GM18517 (cell line): ENCODE results near the gene EML6.

Experiments used
- ATAC-seq: cut with Tn5 transposase; IDR thresholded peaks from one replicate; pipeline ENCODE4 v1.9.1; 2021; ENCODE audit warnings: mild to moderate bottlenecking, moderate library complexity; ENCODE audit not compliant: unreplicated experiment

Gene EML6

GRCh38 chr2:54957321-54957999 is 234.0 kb downstream of the EML6 start:
- no peak for ATAC-seq

- ATAC-seq: no peak
These were observed 235.4 kb downstream of the EML6 start for GRCh38 chr2:54958717-54959371.

GRCh38 chr2:54960164-54960563 is 236.7 kb downstream of the EML6 start:
- no peak for ATAC-seq

GRCh38 chr2:54962511-54962910 is 239.0 kb downstream of the EML6 start:
- no peak for ATAC-seq

- no peak for ATAC-seq
These were observed 239.5 kb downstream of the EML6 start for GRCh38 chr2:54962935-54963440.

GRCh38 chr2:54963476-54963875 is 240.0 kb downstream of the EML6 start:
- no peak for ATAC-seq

- no peak for ATAC-seq
These were observed 240.8 kb downstream of the EML6 start for GRCh38 chr2:54964271-54964670.

GRCh38 chr2:54964816-54965215 is 241.4 kb downstream of the EML6 start:
- no peak for ATAC-seq

GRCh38 chr2:54965425-54965824 is 242.0 kb downstream of the EML6 start:
- no peak for ATAC-seq

- ATAC-seq: no peak
These were observed 242.8 kb downstream of the EML6 start for GRCh38 chr2:54966165-54966832.

GRCh38 chr2:54966837-54967236 is 243.4 kb downstream of the EML6 start:
- no peak for ATAC-seq

GRCh38 chr2:54967269-54967668 is 243.8 kb downstream of the EML6 start:
- ATAC-seq: no peak

- no peak for ATAC-seq
These were observed 244.4 kb downstream of the EML6 start for GRCh38 chr2:54967759-54968365.

- ATAC-seq: no peak
These were observed 245.2 kb downstream of the EML6 start for GRCh38 chr2:54968561-54969218.

GRCh38 chr2:54969295-54969939 is 246.0 kb downstream of the EML6 start:
- no peak for ATAC-seq

- no peak for ATAC-seq
These were observed 246.5 kb downstream of the EML6 start for GRCh38 chr2:54969940-54970338.

- no peak for ATAC-seq
These were observed 251.7 kb downstream of the EML6 start for GRCh38 chr2:54975175-54975574.

- ATAC-seq: no peak
These were observed 252.4 kb downstream of the EML6 start for GRCh38 chr2:54975598-54976492.

GRCh38 chr2:54977149-54977548 is 253.7 kb downstream of the EML6 start:
- peak; percentile 81 for ATAC-seq
